WTC11 (cell line): Measurements from ENCODE around the gene JSRP1. TPM values are rescaled to one million over a fixed set of nuclear protein-coding genes. Genes with fewer than 3 reads are reported as not detected.

Experiments used
- ATAC-seq: fragments of 200-7000 bp; cut with Tn5 transposase; 2 replicates; pipeline ENCODE4 v1.10.0; 2021; ENCODE audit warnings: mild to moderate bottlenecking, moderate library complexity
- CTCF ChIA-PET: fragments of 300-600 bp; sonication (Branson Sonifier 250); formaldehyde crosslinking; loops from one replicate; lab custom pipeline; 2021; ENCODE audit warnings: antibody characterized with exemption; lab: Charles Lee
- POLR2A ChIA-PET: fragments of 350-600 bp; sonication (Branson Sonifier 250); formaldehyde crosslinking; loops from one replicate; lab custom pipeline; 2021; ENCODE audit warnings: antibody characterized with exemption; lab: Charles Lee
- DNase-seq: peaks from one replicate; pipeline ENCODE4 v3.0.0; 2021; ENCODE audit warnings: low spot score
- H3K27ac Mint-ChIP-seq: 2 replicates; pipeline ENCODE4 v1.8.0; 2021; ENCODE audit warnings: mixed read lengths
- H3K27me3 Mint-ChIP-seq: 2 replicates; pipeline ENCODE4 v1.8.0; 2021; ENCODE audit warnings: low read depth, mild to moderate bottlenecking, moderate library complexity, mixed read lengths
- H3K36me3 Mint-ChIP-seq: 2 replicates; pipeline ENCODE4 v1.8.0; 2021; ENCODE audit warnings: mixed read lengths
- H3K4me1 Mint-ChIP-seq: 2 replicates; pipeline ENCODE4 v1.8.0; 2022; ENCODE audit warnings: mixed read lengths
- H3K4me3 Mint-ChIP-seq: 2 replicates; pipeline ENCODE4 v1.8.0; 2021; ENCODE audit warnings: mild to moderate bottlenecking, moderate library complexity, mixed read lengths
- H3K9me3 Mint-ChIP-seq: 2 replicates; pipeline ENCODE4 v1.8.0; 2021; ENCODE audit warnings: mixed read lengths
- ATF1 ChIP-seq: sonication (generic); formaldehyde crosslinking; IDR thresholded peaks from 2 replicates; pipeline ENCODE4 v1.8.1; 2023; ENCODE audit warnings: mild to moderate bottlenecking, moderate library complexity, missing genetic modification reagents
- EMX1 ChIP-seq: fragments of 250-450 bp; sonication (Bioruptor Pico); IDR thresholded peaks from 2 replicates; pipeline ENCODE4 v1.8.0; 2021; ENCODE audit warnings: mild to moderate bottlenecking
- ESRRA ChIP-seq: sonication (generic); formaldehyde crosslinking; IDR thresholded peaks from 2 replicates; pipeline ENCODE4 v1.8.1; 2022; ENCODE audit warnings: mild to moderate bottlenecking, missing genetic modification reagents, borderline replicate concordance
- JUN ChIP-seq: sonication (generic); formaldehyde crosslinking; IDR thresholded peaks from 2 replicates; pipeline ENCODE4 v1.8.0; 2023; ENCODE audit warnings: mild to moderate bottlenecking, missing genetic modification reagents
- MXD4 ChIP-seq: fragments of 250-450 bp; sonication (Bioruptor Pico); IDR thresholded peaks from 2 replicates; pipeline ENCODE4 v1.8.0; 2021; ENCODE audit warnings: mild to moderate bottlenecking, moderate library complexity, borderline replicate concordance
- NFATC4 ChIP-seq: fragments of 250-450 bp; sonication (Bioruptor Pico); IDR thresholded peaks from 2 replicates; pipeline ENCODE4 v1.9.0; 2021; ENCODE audit warnings: mild to moderate bottlenecking
- NR1H2 ChIP-seq: sonication (generic); formaldehyde crosslinking; IDR thresholded peaks from 2 replicates; pipeline ENCODE4 v1.9.0; 2021; ENCODE audit warnings: mild to moderate bottlenecking, moderate library complexity, missing genetic modification reagents
- OVOL2 ChIP-seq: fragments of 250-450 bp; sonication (Bioruptor Pico); IDR thresholded peaks from 2 replicates; pipeline ENCODE4 v1.9.0; 2021; ENCODE audit warnings: mild to moderate bottlenecking, borderline replicate concordance
- PRRX2 ChIP-seq: fragments of 250-450 bp; sonication (Bioruptor Pico); IDR thresholded peaks from 2 replicates; pipeline ENCODE4 v1.8.0; 2021; ENCODE audit warnings: mild to moderate bottlenecking
- RELA ChIP-seq: sonication (generic); formaldehyde crosslinking; IDR thresholded peaks from 2 replicates; pipeline ENCODE4 v1.8.1; 2022; ENCODE audit warnings: missing genetic modification reagents, mild to moderate bottlenecking, borderline replicate concordance
- SMAD4 ChIP-seq: sonication (generic); formaldehyde crosslinking; IDR thresholded peaks from 2 replicates; pipeline ENCODE4 v1.8.0; 2022; ENCODE audit warnings: mild to moderate bottlenecking, missing genetic modification reagents
- SOX15 ChIP-seq: fragments of 250-450 bp; sonication (Bioruptor Pico); IDR thresholded peaks from 2 replicates; pipeline ENCODE4 v1.9.0; 2021; ENCODE audit warnings: mild to moderate bottlenecking
- TEAD1 ChIP-seq: sonication (generic); formaldehyde crosslinking; IDR thresholded peaks from 2 replicates; pipeline ENCODE4 v1.8.0; 2022; ENCODE audit warnings: mild to moderate bottlenecking, missing genetic modification reagents
- total RNA-seq: library from RNA; stranded (reverse); gene quantifications from 3 replicates; pipeline ENCODE4 v1.2.3, GENCODE V29; 2021
- TF ChIP-seq, protein P1 (sequence below): sonication (generic); formaldehyde crosslinking; IDR thresholded peaks from 2 replicates; pipeline ENCODE4 v1.8.0; 2023; ENCODE audit warnings: mild to moderate bottlenecking, missing genetic modification reagents
- TF ChIP-seq, protein P2 (sequence below): sonication (generic); formaldehyde crosslinking; IDR thresholded peaks from 2 replicates; pipeline ENCODE4 v1.8.1; 2023; ENCODE audit warnings: mild to moderate bottlenecking, missing genetic modification reagents, moderate library complexity
- TF ChIP-seq, protein P3 (sequence below): fragments of 250-450 bp; sonication (Bioruptor Pico); conservative IDR thresholded peaks from 2 replicates; pipeline ENCODE4 v1.9.0; 2021; ENCODE audit warnings: mild to moderate bottlenecking
- TF ChIP-seq, protein P4 (sequence below): sonication (generic); formaldehyde crosslinking; IDR thresholded peaks from 2 replicates; pipeline ENCODE4 v1.8.1; 2023; ENCODE audit warnings: mild to moderate bottlenecking, missing genetic modification reagents, borderline replicate concordance
- TF ChIP-seq, protein P5 (sequence below): fragments of 250-450 bp; sonication (Bioruptor Pico); IDR thresholded peaks from 2 replicates; pipeline ENCODE4 v1.9.0; 2021; ENCODE audit warnings: mild to moderate bottlenecking
- TF ChIP-seq, protein P6 (sequence below): sonication (generic); formaldehyde crosslinking; IDR thresholded peaks from 2 replicates; pipeline ENCODE4 v1.8.0; 2022; ENCODE audit warnings: mild to moderate bottlenecking, missing genetic modification reagents
- TF ChIP-seq, protein P7 (sequence below): sonication (generic); formaldehyde crosslinking; IDR thresholded peaks from 2 replicates; pipeline ENCODE4 v1.8.1; 2022; ENCODE audit warnings: mild to moderate bottlenecking, moderate library complexity, missing genetic modification reagents

The JSRP1 gene
- total RNA-seq, 1 experiment from 2014 or later: 0.33 TPM

DNA sequence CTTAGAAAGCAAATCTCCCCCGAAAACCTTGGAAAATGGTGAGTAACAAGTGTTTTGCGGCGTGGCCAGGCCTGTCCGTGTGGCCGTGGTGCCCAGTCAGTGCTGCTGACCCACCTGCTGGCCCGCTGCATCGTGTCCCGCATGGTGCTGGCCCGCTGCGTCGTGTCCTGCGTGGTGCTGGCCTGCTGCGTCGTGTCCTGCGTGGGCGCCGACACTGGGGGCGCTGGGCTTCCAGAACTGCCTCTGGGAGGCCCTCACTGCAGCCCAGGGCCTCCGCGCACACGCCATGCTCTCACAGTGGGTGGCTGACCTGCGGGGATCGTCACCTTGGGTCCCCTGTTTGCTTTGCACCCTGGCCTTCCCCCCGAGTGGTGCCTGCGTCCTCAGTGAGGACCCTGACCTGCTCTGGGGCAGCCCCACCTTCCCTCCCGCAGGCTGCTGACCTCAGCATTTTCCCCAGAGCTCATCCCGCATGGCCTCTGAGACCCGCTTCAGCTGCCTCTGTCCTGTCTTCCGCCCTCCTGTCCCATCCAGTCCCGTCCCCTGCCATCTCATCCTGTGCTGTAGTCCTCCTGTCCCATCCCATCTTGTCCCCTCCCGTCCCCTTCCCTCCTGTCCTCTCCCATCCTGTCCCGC, 30.7 kb downstream of the JSRP1 start (continued):
- TF ChIP-seq, protein P1, sequence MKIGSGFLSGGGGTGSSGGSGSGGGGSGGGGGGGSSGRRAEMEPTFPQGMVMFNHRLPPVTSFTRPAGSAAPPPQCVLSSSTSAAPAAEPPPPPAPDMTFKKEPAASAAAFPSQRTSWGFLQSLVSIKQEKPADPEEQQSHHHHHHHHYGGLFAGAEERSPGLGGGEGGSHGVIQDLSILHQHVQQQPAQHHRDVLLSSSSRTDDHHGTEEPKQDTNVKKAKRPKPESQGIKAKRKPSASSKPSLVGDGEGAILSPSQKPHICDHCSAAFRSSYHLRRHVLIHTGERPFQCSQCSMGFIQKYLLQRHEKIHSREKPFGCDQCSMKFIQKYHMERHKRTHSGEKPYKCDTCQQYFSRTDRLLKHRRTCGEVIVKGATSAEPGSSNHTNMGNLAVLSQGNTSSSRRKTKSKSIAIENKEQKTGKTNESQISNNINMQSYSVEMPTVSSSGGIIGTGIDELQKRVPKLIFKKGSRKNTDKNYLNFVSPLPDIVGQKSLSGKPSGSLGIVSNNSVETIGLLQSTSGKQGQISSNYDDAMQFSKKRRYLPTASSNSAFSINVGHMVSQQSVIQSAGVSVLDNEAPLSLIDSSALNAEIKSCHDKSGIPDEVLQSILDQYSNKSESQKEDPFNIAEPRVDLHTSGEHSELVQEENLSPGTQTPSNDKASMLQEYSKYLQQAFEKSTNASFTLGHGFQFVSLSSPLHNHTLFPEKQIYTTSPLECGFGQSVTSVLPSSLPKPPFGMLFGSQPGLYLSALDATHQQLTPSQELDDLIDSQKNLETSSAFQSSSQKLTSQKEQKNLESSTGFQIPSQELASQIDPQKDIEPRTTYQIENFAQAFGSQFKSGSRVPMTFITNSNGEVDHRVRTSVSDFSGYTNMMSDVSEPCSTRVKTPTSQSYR (CRISPR knock-in tag): no peak
- no peak for TF ChIP-seq TEAD1 (CRISPR knock-in tag)
- TF ChIP-seq RELA: no peak
- TF ChIP-seq ATF1: no peak
- TF ChIP-seq JUN (CRISPR knock-in tag): no peak
- TF ChIP-seq, protein P2, sequence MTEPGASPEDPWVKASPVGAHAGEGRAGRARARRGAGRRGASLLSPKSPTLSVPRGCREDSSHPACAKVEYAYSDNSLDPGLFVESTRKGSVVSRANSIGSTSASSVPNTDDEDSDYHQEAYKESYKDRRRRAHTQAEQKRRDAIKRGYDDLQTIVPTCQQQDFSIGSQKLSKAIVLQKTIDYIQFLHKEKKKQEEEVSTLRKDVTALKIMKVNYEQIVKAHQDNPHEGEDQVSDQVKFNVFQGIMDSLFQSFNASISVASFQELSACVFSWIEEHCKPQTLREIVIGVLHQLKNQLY (CRISPR knock-in tag): no peak
- TF ChIP-seq PRRX2 (CRISPR knock-in tag): no peak
- no peak for TF ChIP-seq NFATC4 (CRISPR knock-in tag)
- TF ChIP-seq, protein P3, sequence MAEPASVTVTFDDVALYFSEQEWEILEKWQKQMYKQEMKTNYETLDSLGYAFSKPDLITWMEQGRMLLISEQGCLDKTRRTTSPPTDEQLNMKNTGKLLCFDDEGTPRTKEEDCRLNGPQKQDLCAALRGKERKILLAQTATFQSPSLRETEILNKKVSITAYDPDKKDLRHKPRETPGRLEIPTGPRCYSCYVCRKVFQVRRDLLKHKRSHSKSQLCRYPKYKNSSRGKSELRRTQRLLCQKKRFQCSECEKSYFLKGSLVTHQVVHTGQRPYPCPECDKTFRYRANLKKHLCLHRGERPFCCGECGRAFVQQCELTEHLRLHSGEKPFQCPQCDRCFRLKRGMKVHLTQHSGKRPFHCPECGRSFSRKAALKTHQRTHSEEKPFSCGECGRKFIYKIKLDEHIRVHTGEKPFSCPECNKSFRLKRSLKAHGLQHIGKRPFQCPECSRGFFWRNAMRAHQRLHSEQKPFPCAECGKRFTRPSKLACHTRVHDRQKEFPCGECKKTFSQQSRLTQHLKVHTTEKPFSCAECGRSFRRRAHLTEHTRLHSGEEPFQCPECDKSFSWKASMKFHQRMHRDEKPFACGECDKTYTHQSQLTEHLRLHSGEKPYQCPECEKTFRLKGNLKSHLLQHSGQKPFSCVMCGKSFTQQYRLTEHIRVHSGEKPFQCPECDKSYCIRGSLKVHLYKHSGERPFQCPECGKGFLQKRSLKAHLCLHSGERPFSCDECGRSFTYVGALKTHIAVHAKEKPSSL (CRISPR knock-in tag): no peak

DNA sequence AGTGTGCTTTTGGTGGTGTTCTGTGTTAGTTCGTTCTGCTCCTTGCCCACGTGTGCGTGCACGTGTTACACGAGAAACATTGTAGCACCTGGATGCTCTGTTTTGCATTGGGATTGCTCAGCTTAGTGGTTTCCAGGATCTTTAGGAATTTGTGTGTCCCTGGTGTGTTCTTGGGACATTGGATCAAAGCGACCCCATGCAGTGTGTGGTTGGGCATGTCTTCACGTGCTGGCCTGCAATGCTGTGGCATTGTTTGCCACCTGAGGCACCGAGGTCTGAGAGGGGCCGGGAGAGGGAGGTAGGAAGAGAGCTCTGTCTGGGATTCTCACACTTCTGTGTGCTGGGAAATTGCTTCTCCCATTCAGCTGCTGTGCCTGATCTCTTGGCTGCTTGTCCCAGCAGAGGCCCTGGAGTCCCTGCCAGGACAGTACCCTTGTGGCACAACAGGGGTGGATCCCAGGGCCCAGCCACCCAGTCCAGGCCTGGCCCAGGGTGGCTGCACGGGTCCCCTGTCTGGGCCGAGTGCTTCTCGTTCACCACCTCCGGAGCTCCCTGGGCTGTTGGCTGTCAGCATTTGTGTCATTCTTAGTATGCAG, 31.4 kb downstream of the JSRP1 start:
- Mint-ChIP-seq H3K36me3 (peaks cover 27% of the 10 kb centered on the region), H3K9me3 (no peaks in the 10 kb centered on the region), H3K4me3 (no peak overlapping the region), H3K27me3 (no peaks in the 10 kb centered on the region), H3K4me1 (no peaks in the 10 kb centered on the region), H3K27ac (peak overlapping the region; percentile 94)
- ATAC-seq (no peak), DNase-seq (no peak)
- ChIA-PET POLR2A (no interaction called here), CTCF (interaction anchor here (1.0 to 1.6 kb wide), 2 partner anchors 26 to 69 kb away, joined by 3 to 7 read pairs; no protein-coding TSS in a partner anchor)
- no peak for TF ChIP-seq SMAD4 (CRISPR knock-in tag)
- TF ChIP-seq SOX15 (CRISPR knock-in tag): no peak
- TF ChIP-seq, protein P4, sequence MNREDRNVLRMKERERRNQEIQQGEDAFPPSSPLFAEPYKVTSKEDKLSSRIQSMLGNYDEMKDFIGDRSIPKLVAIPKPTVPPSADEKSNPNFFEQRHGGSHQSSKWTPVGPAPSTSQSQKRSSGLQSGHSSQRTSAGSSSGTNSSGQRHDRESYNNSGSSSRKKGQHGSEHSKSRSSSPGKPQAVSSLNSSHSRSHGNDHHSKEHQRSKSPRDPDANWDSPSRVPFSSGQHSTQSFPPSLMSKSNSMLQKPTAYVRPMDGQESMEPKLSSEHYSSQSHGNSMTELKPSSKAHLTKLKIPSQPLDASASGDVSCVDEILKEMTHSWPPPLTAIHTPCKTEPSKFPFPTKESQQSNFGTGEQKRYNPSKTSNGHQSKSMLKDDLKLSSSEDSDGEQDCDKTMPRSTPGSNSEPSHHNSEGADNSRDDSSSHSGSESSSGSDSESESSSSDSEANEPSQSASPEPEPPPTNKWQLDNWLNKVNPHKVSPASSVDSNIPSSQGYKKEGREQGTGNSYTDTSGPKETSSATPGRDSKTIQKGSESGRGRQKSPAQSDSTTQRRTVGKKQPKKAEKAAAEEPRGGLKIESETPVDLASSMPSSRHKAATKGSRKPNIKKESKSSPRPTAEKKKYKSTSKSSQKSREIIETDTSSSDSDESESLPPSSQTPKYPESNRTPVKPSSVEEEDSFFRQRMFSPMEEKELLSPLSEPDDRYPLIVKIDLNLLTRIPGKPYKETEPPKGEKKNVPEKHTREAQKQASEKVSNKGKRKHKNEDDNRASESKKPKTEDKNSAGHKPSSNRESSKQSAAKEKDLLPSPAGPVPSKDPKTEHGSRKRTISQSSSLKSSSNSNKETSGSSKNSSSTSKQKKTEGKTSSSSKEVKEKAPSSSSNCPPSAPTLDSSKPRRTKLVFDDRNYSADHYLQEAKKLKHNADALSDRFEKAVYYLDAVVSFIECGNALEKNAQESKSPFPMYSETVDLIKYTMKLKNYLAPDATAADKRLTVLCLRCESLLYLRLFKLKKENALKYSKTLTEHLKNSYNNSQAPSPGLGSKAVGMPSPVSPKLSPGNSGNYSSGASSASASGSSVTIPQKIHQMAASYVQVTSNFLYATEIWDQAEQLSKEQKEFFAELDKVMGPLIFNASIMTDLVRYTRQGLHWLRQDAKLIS (CRISPR knock-in tag): no peak
- TF ChIP-seq EMX1 (CRISPR knock-in tag): no peak
- TF ChIP-seq, protein P5, sequence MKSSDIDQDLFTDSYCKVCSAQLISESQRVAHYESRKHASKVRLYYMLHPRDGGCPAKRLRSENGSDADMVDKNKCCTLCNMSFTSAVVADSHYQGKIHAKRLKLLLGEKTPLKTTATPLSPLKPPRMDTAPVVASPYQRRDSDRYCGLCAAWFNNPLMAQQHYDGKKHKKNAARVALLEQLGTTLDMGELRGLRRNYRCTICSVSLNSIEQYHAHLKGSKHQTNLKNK (CRISPR knock-in tag): no peak
- TF ChIP-seq, protein P6, sequence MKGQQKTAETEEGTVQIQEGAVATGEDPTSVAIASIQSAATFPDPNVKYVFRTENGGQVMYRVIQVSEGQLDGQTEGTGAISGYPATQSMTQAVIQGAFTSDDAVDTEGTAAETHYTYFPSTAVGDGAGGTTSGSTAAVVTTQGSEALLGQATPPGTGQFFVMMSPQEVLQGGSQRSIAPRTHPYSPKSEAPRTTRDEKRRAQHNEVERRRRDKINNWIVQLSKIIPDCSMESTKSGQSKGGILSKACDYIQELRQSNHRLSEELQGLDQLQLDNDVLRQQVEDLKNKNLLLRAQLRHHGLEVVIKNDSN (CRISPR knock-in tag): no peak
- TF ChIP-seq NFATC4 (CRISPR knock-in tag): no peak
- no peak for TF ChIP-seq NR1H2
- no peak for TF ChIP-seq MXD4 (CRISPR knock-in tag)
- no peak for TF ChIP-seq ESRRA
- TF ChIP-seq, protein P7, sequence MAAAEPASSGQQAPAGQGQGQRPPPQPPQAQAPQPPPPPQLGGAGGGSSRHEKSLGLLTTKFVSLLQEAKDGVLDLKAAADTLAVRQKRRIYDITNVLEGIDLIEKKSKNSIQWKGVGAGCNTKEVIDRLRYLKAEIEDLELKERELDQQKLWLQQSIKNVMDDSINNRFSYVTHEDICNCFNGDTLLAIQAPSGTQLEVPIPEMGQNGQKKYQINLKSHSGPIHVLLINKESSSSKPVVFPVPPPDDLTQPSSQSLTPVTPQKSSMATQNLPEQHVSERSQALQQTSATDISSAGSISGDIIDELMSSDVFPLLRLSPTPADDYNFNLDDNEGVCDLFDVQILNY (CRISPR knock-in tag): no peak
- no peak for TF ChIP-seq OVOL2 (CRISPR knock-in tag)
